Panc1 (cell line): ENCODE data around the gene STARD8. TPM values are rescaled to one million over a fixed set of nuclear protein-coding genes. Genes with fewer than 3 reads are reported as not detected.

Experiments used
- ATAC-seq: fragments of 200-7000 bp; cut with Tn5 transposase; 2 replicates; pipeline ENCODE4 v1.9.1; 2020; ENCODE audit warnings: mild to moderate bottlenecking, moderate library complexity
- BruUV-seq: library from RNA; stranded (reverse); fragments of 400-500 nt; replicated peaks from 2 replicates; lab custom pipeline; 2021; lab: Mats Ljungman, UMichigan
- CTCF ChIA-PET: fragments of 300-600 bp; sonication (Branson Sonifier 250); formaldehyde crosslinking; loops from one replicate; lab custom pipeline; 2022; ENCODE audit warnings: antibody characterized with exemption; lab: Charles Lee
- POLR2A ChIA-PET: fragments of 300-600 bp; sonication (Branson Sonifier 250); formaldehyde crosslinking; loops from one replicate; lab custom pipeline; 2022; ENCODE audit warnings: antibody characterized with exemption; lab: Charles Lee
- DNase-seq: peaks from one replicate; pipeline ENCODE4 v3.0.0-alpha.2; 2010; ENCODE audit warnings: low read depth, low spot score
- H3K27ac ChIP-seq: 2 replicates; pipeline ENCODE4 v1.5.1; 2011; ENCODE audit warnings: mild to moderate bottlenecking, low read length, inconsistent platforms
- H3K27me3 ChIP-seq: fragments of 200-500 bp; sonication (Bioruptor generic); 2 replicates; pipeline ENCODE4 v1.6.0; 2014; ENCODE audit warnings: low read length, inconsistent platforms; ENCODE audit not compliant: control insufficient read depth, insufficient read depth
- H3K36me3 ChIP-seq: fragments of 200-500 bp; sonication (Bioruptor generic); 2 replicates; pipeline ENCODE4 v1.5.1; 2014; ENCODE audit warnings: inconsistent platforms, mild to moderate bottlenecking, low read length, moderate library complexity; ENCODE audit not compliant: control insufficient read depth, insufficient read depth
- H3K4me1 ChIP-seq: 2 replicates; pipeline ENCODE4 v1.5.1; 2011; ENCODE audit warnings: inconsistent platforms, mild to moderate bottlenecking, low read length, moderate library complexity; ENCODE audit not compliant: control insufficient read depth, insufficient read depth
- H3K4me3 ChIP-seq, 2 experiments: 2 replicates each; pipeline ENCODE4 v1.5.1; 2011 to 2012; ENCODE audit warnings: low read depth in 2 of 2, low read length in 2 of 2, mild to moderate bottlenecking in 2 of 2, inconsistent platforms in 1 of 2, moderate library complexity in 1 of 2
- H3K9me3 ChIP-seq: fragments of 200-500 bp; sonication (Bioruptor generic); 2 replicates; pipeline ENCODE4 v1.5.1; 2014; ENCODE audit warnings: low read depth, mild to moderate bottlenecking, inconsistent platforms, low read length, moderate library complexity; ENCODE audit not compliant: control insufficient read depth, insufficient read depth
- CTCF ChIP-seq: fragments of 450-650 bp; IDR thresholded peaks from 2 replicates; pipeline ENCODE4 v1.5.1; 2017; ENCODE audit warnings: mild to moderate bottlenecking
- POLR2AphosphoS5 ChIP-seq: IDR thresholded peaks from 2 replicates; pipeline ENCODE4 v1.6.1; 2012; ENCODE audit warnings: mild to moderate bottlenecking, low read depth, low read length, moderate library complexity
- REST ChIP-seq, 2 experiments: IDR thresholded peaks; 2 replicates each; pipeline ENCODE4 v1.6.1; 2011 to 2012; ENCODE audit warnings: low read depth in 2 of 2, control low read depth in 1 of 2, low read length in 1 of 2, mild to moderate bottlenecking in 1 of 2, moderate library complexity in 1 of 2; ENCODE audit not compliant: insufficient read depth in 1 of 2
- SIN3A ChIP-seq: IDR thresholded peaks from 2 replicates; pipeline ENCODE4 v1.6.1; 2012; ENCODE audit warnings: low read depth, mild to moderate bottlenecking, low read length, moderate library complexity, borderline replicate concordance; ENCODE audit not compliant: insufficient read depth
- TCF7L2 ChIP-seq: IDR thresholded peaks from 2 replicates; pipeline ENCODE4 v1.6.1; 2011; ENCODE audit warnings: mild to moderate bottlenecking, low read depth, low read length, inconsistent platforms
- in situ Hi-C: cut with HindIII; loops from 2 replicates; pipeline ENCODE4 v1.10.0; 2016; ENCODE audit warnings: low sequenced_read_pairs, low pct_unique_long_range_greater_than_20kb
- intact Hi-C: fragments of 100-400 bp; cut with micrococcal nuclease; formaldehyde crosslinking; loops from one replicate; pipeline ENCODE4 v1.10.0; 2022; ENCODE audit not compliant: unreplicated experiment
- total RNA-seq: library from RNA; stranded (reverse); gene quantifications from one replicate; pipeline ENCODE4 v1.2.1, GENCODE V29; 2021; ENCODE audit not compliant: unreplicated experiment

Gene STARD8
- total RNA-seq, 1 experiment from 2014 or later, result 4.6 TPM

GRCh38 chrX:68743754-68744153 is 96.3 kb downstream of the STARD8 start:
- Histone ChIP-seq H3K4me1 (no peaks in the 10 kb centered on the region), H3K4me3 (no peak overlapping the region), H3K36me3 (no peaks in the 10 kb centered on the region), H3K27me3 (no peaks in the 10 kb centered on the region), H3K9me3 (no peaks in the 10 kb centered on the region), H3K27ac (no peak overlapping the region)
- TF ChIP-seq TCF7L2, result no peak
- TF ChIP-seq REST (IDR thresholded peaks at IDR 0.05; ENCODE audit: insufficient read depth in 1 of 2, low read depth in 2 of 2, low read length in 1 of 2), result no peak
- no peak for TF ChIP-seq POLR2AphosphoS5
- no peak for TF ChIP-seq CTCF
- no peak for TF ChIP-seq SIN3A
- in situ Hi-C loops, result no loop called here
- intact Hi-C loops, result no loop called here
- ATAC-seq (no peak), DNase-seq (no peak)
- no TSS peak for BruUV-seq
- ChIA-PET CTCF (no interaction called here), POLR2A (no interaction called here)

- no peak overlapping the region for H3K27ac ChIP-seq
- H3K4me1 ChIP-seq, result no peaks in the 10 kb centered on the region
- no peak for TF ChIP-seq REST (IDR thresholded peaks at IDR 0.05; ENCODE audit: insufficient read depth in 1 of 2, low read depth in 2 of 2, low read length in 1 of 2)
- TF ChIP-seq POLR2AphosphoS5, result no peak
- no peak for TF ChIP-seq SIN3A
- TF ChIP-seq TCF7L2, result no peak
- TF ChIP-seq CTCF, result no peak
- no peaks in the 10 kb centered on the region for H3K9me3 ChIP-seq
- in situ Hi-C loops (no loop called here), intact Hi-C loops (no loop called here)
- H3K27me3 ChIP-seq, result no peaks in the 10 kb centered on the region
- CTCF ChIA-PET, result no interaction called here
- no peaks in the 10 kb centered on the region for H3K36me3 ChIP-seq
- H3K4me3 ChIP-seq, result no peak overlapping the region
- POLR2A ChIA-PET, result no interaction called here
- ATAC-seq (no peak), DNase-seq (no peak)
- BruUV-seq, result no TSS peak
These were observed 99.5 kb downstream of the STARD8 start for GRCh38 chrX:68746988-68747387.
